Measurements from ENCODE around the gene PRSS21. TPM values are rescaled to one million over a fixed set of nuclear protein-coding genes. Genes with fewer than 3 reads are reported as not detected.

Gene PRSS21
- total RNA-seq, 1 donor from 2014 or later, result not detected

DNA sequence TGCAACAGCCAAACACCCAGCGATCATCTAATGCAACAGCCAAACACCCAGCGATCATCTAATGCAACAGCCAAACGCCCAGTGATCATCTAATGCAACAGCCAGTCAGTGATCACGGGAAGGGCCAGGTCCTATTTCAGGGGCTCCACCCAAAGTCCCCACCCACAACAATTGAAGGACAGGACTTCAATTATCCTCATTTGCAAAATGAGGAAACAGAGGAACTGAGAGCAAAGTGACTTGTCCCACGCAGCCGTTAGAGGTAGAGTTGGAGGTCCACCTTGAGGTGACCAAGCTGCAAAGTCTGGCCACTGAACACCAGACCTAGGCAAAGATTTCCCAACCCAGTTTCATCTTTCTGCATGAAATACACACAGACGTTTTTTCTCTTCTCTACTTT is 16.7 kb downstream of the PRSS21 start:
- Histone ChIP-seq H3K9me3 (no peaks in the 10 kb centered on the region), H3K4me1 (peaks cover 0 to 9% of the 10 kb centered on the region in 2 donors), H3K4me3 (no peak overlapping the region), H3K36me3 (no peaks in the 10 kb centered on the region), H3K27me3 (no peaks in the 10 kb centered on the region), H3K27ac (no peak overlapping the region)
- intact Hi-C loops (cut with DNase I), result no loop called here
- no peak for DNase-seq (ENCODE audit: low spot score in 2 of 2)
- TF ChIP-seq, protein P1, sequence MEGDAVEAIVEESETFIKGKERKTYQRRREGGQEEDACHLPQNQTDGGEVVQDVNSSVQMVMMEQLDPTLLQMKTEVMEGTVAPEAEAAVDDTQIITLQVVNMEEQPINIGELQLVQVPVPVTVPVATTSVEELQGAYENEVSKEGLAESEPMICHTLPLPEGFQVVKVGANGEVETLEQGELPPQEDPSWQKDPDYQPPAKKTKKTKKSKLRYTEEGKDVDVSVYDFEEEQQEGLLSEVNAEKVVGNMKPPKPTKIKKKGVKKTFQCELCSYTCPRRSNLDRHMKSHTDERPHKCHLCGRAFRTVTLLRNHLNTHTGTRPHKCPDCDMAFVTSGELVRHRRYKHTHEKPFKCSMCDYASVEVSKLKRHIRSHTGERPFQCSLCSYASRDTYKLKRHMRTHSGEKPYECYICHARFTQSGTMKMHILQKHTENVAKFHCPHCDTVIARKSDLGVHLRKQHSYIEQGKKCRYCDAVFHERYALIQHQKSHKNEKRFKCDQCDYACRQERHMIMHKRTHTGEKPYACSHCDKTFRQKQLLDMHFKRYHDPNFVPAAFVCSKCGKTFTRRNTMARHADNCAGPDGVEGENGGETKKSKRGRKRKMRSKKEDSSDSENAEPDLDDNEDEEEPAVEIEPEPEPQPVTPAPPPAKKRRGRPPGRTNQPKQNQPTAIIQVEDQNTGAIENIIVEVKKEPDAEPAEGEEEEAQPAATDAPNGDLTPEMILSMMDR (IDR thresholded peaks at IDR 0.05), result no peak

DNA sequence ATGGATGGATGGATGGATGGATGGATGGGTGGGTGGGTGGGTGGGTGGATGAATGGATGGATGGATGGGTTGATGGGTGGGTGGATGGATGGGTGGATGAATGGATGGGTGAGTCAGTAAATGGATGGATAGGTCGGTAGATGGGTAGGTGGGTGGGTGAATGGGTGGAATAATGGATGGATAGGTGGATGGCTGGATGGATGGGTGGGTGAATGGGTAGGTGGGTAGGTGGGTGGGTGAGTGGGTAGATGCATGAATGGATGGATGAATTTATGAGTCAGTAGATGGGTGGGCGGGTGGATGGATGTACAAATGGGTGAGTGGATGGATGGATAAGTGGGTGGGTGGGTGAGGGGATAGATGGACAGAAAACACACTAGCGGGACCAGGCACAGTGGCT is 17.9 kb downstream of the PRSS21 start:
- intact Hi-C loops (cut with DNase I), result no loop called here
- TF ChIP-seq, protein P1 (IDR thresholded peaks at IDR 0.05), result no peak
- H3K36me3 ChIP-seq, result no peaks in the 10 kb centered on the region
- no peak overlapping the region for H3K4me3 ChIP-seq
- no peaks in the 10 kb centered on the region for H3K9me3 ChIP-seq
- H3K27ac ChIP-seq, result no peak overlapping the region
- DNase-seq (ENCODE audit: low spot score in 2 of 2), result no peak
- H3K4me1 ChIP-seq, result peaks cover 0 to 9% of the 10 kb centered on the region in 2 donors
- no peaks in the 10 kb centered on the region for H3K27me3 ChIP-seq

DNA sequence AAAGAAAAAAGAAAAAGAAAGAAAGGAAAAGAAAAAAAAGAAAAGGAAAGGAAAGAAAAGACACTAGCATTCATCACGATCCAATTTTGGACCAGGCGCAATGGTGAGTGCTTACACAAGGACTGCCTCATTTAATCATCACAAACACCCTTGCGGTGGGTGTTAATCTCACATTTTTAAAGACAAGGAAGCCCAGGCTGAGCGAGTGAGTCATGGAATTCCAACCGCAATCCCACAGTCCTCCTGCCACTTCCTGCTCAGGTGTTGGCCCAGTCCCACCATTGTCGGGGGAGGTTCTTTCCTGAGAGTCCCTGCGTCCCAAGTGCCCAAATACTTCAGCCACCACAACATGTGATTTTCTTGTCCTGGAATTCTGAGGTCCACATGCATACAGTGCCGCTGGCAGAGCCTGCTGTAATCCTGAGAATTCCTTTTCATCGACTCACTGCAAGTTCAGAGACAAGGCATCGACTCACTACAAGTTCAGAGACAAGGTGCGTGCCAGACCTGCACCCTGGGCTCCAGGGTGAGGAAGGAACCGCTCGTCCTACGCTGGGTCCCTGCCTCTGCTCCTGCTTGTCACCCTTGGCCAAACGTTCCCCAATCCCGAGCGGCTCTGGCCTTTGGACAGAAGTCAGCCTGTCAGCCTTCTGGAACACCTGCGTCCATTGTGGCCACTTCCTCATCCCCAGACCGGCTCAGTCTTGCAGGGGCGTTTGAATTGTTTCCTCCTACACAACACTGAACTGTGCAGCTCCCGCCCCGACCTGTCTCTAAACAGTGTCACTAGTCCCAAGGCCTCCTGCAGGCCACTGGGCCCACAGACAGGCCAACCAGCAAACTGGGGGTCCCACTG is 18.8 kb downstream of the PRSS21 start:
- no peaks in the 10 kb centered on the region for H3K9me3 ChIP-seq
- intact Hi-C loops (cut with DNase I), result no loop called here
- H3K4me1 ChIP-seq, result peaks cover 0 to 9% of the 10 kb centered on the region in 2 donors
- H3K27ac ChIP-seq, result no peak overlapping the region
- no peaks in the 10 kb centered on the region for H3K27me3 ChIP-seq
- H3K36me3 ChIP-seq, result no peaks in the 10 kb centered on the region
- DNase-seq (ENCODE audit: low spot score in 2 of 2), result no peak
- no peak overlapping the region for H3K4me3 ChIP-seq
- TF ChIP-seq, protein P1 (IDR thresholded peaks at IDR 0.05), result no peak

DNA sequence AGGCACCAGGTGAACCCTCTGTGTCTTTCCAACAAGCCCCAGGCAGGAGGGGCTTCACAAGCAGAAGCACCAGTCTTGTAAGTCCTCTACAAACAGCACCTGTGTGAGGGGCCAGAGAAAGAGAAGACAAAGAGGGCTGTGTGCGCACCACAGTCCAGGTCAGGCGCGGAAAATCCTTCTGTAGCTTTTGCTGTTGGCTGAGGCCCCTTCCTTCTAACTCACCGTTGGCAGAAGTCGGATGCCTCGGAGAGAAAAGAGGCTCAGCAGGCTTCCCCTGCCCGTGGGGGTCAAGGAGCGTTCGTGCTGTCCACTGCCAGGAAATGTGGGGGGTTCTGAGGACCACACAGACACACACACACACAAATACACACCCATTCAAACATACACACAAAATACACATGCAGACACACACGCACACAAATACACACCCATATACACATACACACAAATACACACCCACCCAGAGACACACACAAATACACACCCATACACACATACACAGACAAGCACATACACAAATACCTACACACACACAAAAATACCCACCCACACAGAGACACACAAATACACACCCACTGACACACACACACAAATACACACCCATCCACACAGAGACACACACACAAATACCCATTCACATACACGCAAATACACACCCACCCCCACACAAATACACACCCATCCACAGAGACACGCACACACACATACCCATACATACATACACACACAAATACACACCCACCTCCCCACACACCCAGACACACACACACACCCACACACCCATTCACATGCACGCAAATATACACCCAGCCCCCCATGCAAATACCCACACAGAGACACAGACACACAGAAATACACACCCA is 19.8 kb downstream of the PRSS21 start:
- DNase-seq (ENCODE audit: low spot score in 2 of 2), result no peak
- Histone ChIP-seq H3K4me1 (peaks cover 0 to 9% of the 10 kb centered on the region in 2 donors), H3K9me3 (no peaks in the 10 kb centered on the region), H3K4me3 (no peak overlapping the region), H3K27ac (no peak overlapping the region), H3K27me3 (no peaks in the 10 kb centered on the region), H3K36me3 (no peaks in the 10 kb centered on the region)
- intact Hi-C loops (cut with DNase I), result no loop called here
- TF ChIP-seq, protein P1 (IDR thresholded peaks at IDR 0.05), result no peak

DNA sequence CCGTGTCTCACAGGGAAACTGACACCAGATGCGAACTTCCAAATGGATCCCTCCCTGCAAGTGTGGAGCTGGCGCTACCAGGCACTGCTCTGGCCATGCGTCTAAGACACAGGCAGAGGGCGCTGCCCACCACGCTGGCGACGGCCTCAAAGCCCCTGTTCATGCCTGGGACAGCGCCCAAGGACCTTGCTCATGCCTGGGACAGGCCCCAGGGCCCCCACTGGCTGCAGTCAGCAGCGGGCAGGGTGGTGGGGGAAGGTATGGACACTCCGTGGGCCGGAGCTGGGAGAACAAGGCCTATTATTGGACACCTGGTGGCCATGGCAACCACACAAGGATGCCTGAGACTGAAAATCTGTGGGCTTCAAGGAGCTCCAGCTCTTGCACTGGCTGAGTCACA is 21.9 kb downstream of the PRSS21 start:
- Histone ChIP-seq H3K27me3 (no peaks in the 10 kb centered on the region), H3K9me3 (no peaks in the 10 kb centered on the region), H3K4me3 (no peak overlapping the region), H3K4me1 (peaks cover 0 to 11% of the 10 kb centered on the region in 2 donors), H3K27ac (no peak overlapping the region), H3K36me3 (no peaks in the 10 kb centered on the region)
- TF ChIP-seq, protein P1 (IDR thresholded peaks at IDR 0.05), result peak; percentile 34 to 63 (median 56)
- intact Hi-C loops (cut with DNase I), result loop anchor here (1.0 kb wide), 1 partner anchor 29 kb away; no protein-coding TSS in a partner anchor
- DNase-seq (ENCODE audit: low spot score in 2 of 2), result no peak

All from ascending aorta (tissue), 2 donors.